HCEC 1CT (cell line): ENCODE results near the gene CEP41.

ENCODE experiments used
- DNase-seq: peaks from one replicate; pipeline ENCODE4 v3.0.0-alpha.2; 2017

The CEP41 gene

GRCh38 chr7:130415006-130415405 is 25.8 kb downstream of the CEP41 start:
- DNase-seq = no peak

GRCh38 chr7:130413201-130413600 is 27.6 kb downstream of the CEP41 start:
- no peak for DNase-seq

DNA sequence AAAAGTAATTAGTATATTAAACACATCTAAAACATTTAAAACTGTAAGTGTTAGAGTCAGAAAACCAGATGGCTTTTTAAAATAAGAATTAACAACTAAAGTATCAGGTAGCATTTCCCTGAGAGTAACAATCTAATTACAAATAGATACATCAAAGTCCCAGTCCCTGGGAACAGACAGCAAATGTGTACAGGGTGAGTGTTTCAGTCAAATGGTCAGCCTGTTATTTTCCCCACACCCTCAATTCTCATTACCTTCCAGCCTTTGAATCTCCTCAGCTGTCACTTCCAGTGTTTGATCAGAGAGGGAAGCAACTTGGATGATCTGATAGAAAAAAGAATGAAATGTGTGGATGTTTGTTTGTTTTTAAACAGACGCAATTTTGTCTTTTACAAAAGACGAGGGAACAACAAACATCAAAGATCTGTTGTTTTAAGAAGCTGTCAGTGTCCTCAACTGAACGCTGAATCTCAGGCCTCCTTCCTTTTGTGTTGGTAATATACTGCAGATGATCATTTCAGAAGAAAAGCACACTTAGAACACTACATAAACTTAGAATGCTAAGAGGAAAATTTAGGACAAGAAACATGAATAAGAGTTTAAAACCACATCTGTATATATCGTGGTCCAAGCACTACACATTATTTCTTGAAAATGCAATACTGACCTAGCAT is 29.8 kb downstream of the CEP41 start:
- DNase-seq = no peak

GRCh38 chr7:130409712-130410072 is 31.1 kb downstream of the CEP41 start:
- DNase-seq = no peak

- no peak for DNase-seq
These were observed 31.6 kb downstream of the CEP41 start for GRCh38 chr7:130409067-130409711.

- DNase-seq = no peak
These were observed 35.8 kb downstream of the CEP41 start for GRCh38 chr7:130405003-130405402.

DNA sequence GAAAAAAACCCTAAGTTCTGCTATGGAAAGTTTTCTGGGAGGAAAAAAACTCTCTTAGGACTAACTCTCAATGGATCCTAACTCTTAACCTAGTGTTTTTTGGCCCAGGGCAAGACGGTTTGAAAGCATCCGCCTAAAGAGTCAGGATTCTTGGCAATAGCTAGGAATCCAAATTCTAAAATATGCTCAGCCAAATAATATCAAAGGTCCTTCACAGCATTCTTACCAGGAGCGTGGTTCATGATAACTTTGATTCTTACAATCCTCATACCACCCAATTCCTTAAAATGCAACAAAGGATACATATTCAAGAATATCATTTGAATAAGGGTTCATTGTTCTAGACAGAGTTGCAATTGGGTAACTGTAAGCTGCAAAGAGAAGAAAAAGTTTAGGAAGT is 39.2 kb downstream of the CEP41 start:
- DNase-seq = no peak

DNA sequence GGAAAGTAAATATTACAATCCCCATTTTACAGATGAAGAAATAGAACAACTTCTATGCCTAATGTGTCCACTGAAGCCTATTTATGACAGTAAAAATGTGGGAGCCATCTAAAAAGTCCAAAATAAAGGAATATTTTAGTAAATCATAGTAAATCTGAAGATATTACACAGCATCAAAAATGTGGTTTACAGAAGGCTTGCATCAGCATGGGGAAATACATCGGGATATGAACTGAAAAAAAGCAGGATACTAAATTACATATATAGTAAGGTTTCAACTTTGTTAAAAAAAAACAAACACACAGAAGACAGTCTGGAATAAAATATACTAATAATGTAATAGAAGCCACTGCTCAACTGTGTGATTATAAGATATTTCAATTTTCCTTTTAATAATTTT is 39.7 kb downstream of the CEP41 start:
- no peak for DNase-seq

- DNase-seq = no peak
These were observed 40.7 kb downstream of the CEP41 start for GRCh38 chr7:130400120-130400572.

DNA sequence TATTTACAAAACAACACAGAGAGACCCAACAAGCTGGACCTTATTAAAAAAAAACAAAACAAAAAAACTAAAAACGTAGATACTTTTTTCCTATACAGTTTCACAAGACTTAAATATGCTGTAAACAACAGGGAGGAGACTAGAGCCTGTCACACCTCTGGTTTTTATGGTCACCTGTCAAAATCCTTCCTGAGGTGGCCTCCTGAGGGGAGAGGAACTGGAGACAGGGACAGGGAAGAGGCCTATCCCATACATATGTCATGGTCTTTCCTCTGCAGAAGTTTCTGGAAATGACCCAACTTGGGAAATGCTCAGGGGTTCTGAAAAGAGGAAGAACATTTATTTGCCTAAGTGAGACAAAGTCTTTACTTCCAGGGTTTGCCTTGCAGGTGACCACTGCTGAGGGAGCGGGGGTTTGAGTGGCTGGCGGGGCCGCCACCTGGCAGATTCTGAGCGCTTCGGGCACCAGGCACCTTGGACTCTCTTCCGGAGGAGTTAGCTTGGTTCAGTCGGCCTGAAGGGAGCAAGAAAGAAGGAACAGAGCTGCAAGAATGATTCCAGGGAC is 42.2 kb downstream of the CEP41 start:
- no peak for DNase-seq

DNA sequence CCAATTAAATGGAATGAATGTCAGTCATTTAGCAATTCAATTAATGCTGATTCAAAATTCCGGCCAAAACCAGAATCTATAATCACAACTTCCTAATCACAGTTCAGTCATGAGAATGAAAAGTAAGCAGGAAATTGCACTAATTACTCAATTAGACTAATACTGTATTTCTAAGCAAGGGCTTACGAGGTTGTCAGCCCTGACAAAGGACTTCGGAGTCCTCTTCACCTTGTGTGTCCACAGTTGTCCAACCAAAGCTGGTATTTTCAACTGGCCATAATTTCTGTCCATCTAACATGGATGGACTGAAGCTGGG is 43.1 kb downstream of the CEP41 start:
- no peak for DNase-seq

- no peak for DNase-seq
These were observed 43.6 kb downstream of the CEP41 start for GRCh38 chr7:130397051-130397757.

DNA sequence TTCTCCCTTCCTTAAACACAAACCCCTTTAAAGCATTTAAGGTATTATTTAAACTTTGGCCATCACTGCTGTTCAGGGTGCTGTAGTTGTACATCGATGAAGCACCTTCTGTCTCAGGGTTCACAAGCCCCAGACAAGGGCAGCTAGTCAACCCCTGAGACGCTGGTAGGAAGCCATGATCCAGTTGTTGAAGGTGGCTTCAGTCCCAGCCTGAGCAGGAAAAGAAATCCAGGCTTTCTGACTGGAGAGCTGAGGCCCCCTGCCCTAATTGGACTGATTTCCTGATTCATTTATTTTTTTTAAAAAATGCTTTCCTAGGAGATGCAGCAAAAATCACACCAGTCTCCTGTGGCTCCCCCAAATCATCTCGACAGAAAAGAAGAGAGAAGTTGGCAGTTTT is 44.7 kb downstream of the CEP41 start:
- DNase-seq = no peak

DNA sequence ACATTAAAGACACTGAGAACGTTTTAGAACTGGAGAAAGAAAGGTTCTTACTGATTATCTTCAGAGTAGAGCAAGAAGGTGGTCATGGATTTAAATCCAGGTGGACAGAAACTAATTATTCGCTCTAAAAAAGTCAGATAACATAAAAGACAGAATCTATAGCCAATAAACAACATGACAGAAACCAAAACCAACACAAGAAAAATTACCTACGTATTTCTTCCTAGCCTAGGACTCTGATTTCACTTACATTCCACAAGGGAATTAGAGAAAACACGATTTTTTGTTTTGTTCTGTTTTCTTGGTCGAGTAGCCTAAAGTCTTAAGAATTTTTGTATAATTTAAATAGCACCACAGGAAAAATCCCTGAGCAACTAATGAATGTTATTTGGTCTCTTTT is 45.4 kb downstream of the CEP41 start:
- no peak for DNase-seq

- DNase-seq = no peak
These were observed 46.2 kb downstream of the CEP41 start for GRCh38 chr7:130394421-130395195.

DNA sequence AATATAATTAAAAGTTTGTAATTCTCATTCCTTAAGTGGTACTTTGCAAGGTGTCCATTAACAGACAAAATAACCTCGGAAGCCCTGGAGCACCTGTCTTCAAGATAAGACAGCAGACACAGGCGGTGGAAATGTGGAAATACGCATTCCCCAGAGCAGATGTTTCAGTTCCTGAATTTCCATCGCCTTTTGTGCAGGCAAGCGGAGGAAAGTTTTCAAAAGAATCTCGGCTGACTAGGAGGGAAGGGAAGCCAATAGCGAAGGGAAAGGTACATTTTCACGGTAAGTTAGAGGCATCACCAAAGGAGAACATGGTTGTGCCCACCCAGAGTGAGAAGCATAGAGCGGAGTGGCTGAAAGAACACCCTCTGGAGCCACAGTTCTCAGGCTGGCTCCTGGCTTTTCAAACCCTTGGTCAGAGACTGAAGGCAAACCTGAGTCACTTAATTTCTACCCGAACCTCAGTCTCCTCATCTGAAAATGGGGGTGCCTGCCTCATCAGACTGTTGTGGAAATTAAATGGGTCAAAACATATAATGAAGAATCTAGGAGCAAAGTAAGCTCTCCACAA is 46.9 kb downstream of the CEP41 start:
- DNase-seq = no peak

DNA sequence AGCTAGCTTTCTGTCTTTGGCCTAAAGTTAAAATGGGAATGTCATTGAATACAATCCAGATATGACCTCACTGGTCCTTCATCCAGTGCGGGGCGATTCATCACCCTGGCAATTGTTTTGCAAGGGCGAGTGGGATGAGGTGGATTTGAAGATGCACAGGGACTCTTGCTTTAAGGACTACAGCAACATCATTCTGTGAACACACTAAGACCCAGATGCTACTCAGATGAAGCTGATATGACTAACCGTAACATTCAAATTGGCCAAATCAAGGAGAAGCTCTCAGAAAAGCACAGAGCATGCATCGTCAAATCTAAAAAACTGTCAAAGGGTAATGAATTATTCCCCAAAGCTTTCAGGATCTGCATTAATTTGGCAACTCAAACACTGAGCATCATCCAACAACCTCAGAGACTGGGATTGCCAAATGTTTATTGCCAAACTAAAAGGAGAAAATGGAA is 47.7 kb downstream of the CEP41 start:
- DNase-seq = peak; percentile 47

DNA sequence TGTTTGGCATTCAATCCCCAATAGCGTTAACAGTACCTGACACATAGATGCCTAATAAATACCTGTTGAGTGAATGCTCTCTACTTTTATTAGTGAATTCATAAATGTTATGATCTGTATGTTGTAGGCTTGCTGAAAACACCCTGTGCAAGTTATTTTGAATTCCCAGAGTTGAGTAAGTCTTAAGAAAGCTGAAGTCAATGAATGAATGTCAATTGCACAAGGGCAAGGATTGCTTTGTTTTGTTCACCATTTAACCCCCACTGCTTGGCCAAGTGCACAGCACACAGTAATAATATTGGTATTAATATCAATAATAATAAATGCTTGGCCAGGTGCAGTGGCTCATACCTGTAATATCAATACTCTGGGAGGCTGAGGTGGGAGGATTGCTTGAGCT is 50.3 kb downstream of the CEP41 start:
- DNase-seq = no peak

DNA sequence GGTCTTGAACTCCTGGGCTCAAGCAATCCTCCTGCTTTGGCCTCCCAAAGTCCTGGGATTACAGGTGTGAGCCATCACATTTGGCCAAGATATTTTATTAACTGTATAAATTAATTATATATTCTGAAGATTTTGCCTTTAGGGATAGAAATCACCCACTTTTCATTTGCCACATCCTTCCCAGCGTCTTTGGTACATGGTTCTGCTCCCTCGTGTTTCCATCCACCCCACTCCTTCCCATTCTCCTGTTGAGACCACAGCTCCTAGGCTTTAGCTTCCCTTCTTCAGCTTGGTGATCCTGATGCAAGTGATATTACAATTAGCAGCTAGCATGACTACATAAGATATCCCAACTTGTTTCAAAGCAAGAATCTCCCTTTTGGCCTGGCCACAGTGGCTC is 52.1 kb downstream of the CEP41 start:
- DNase-seq = no peak

GRCh38 chr7:130387628-130388403 is 53.0 kb downstream of the CEP41 start:
- peak; percentile 37 for DNase-seq

GRCh38 chr7:130387306-130387627 is 53.5 kb downstream of the CEP41 start:
- DNase-seq = no peak

DNA sequence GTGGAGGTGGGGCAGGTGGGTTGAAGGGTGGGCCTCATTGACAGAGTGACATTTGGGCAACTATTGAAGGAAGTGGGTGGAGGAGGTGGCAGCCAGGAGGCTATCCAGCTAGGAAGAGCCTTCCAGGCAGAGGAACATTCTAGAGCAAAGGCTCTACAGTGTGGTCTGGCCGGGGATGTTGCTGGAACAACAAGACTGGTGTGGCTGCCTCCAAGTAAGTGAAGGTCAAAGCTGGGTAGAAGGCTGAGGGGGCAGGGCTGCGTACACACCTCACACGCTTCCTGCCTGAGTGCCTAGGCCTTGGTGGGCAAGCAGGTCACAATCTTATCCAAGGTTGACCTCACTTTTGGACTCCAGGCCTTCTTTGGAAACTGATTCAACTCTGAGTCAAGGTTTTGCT is 53.9 kb downstream of the CEP41 start:
- DNase-seq = no peak
